SK-N-SH (cell line): ENCODE measurements around the gene MIPOL1. TPM values are rescaled to one million over a fixed set of nuclear protein-coding genes. Genes with fewer than 3 reads are reported as not detected.

Experiments
- CTCF ChIA-PET: fragments of 300-600, 350-600 bp; formaldehyde crosslinking; extraction: SDS; loops from one replicate; lab custom pipeline; 2021; lab: Yijun Ruan, JAX
- POLR2A ChIA-PET: fragments of 350-600 bp; sonication (Branson Sonifier 250); formaldehyde crosslinking; extraction: SDS; loops from one replicate; lab custom pipeline; 2020; ENCODE audit warnings: antibody characterized with exemption, inconsistent platforms; lab: Yijun Ruan, JAX
- DNase-seq: peaks from one replicate; pipeline ENCODE4 v3.0.0; 2012
- H2AFZ ChIP-seq: fragments of 200-600 bp; sonication (generic); 2 replicates; pipeline ENCODE4 v1.8.1; 2016; ENCODE audit warnings: antibody characterized with exemption, mild to moderate bottlenecking, low read depth
- H3F3A ChIP-seq: fragments of 200-600 bp; sonication (generic); replicated peaks from 2 replicates; pipeline ENCODE3; 2016; ENCODE audit warnings: antibody characterized with exemption, mild to moderate bottlenecking; ENCODE audit not compliant: insufficient read depth
- H3K27ac ChIP-seq, 2 experiments: fragments of 200-500 bp in 1 of 2; fragments of 200-600 bp in 1 of 2; sonication (Bioruptor generic) in 1 of 2; sonication (generic), shearing (Covaris generic) in 1 of 2; 2 replicates each; pipeline versions ENCODE4 v1.5.1 to v1.6.1; 2014 to 2016; ENCODE audit warnings: low read depth in 2 of 2, inconsistent platforms in 1 of 2, low read length in 1 of 2, mild to moderate bottlenecking in 1 of 2, mixed read lengths in 1 of 2
- H3K27me3 ChIP-seq: fragments of 200-600 bp; sonication (generic), shearing (Covaris generic); 2 replicates; pipeline ENCODE4 v1.6.1; 2016; ENCODE audit warnings: mixed run types; ENCODE audit not compliant: insufficient read depth
- H3K36me3 ChIP-seq, 2 experiments: fragments of 200-500 bp in 1 of 2; fragments of 200-600 bp in 1 of 2; sonication (Bioruptor generic) in 1 of 2; sonication (generic) in 1 of 2; replicated peaks in 1 of 2; 2 replicates each; pipeline versions ENCODE3 to v1.5.1; 2014 to 2016; ENCODE audit warnings: low read length in 1 of 2, mild to moderate bottlenecking in 1 of 2; ENCODE audit not compliant: insufficient read depth in 2 of 2, control insufficient read depth in 1 of 2
- H3K4me1 ChIP-seq, 2 experiments: fragments of 200-500 bp in 1 of 2; fragments of 200-600 bp in 1 of 2; sonication (Bioruptor generic) in 1 of 2; sonication (generic), shearing (Covaris generic) in 1 of 2; 2 replicates each; pipeline versions ENCODE4 v1.5.1 to v1.6.1; 2014 to 2016; ENCODE audit warnings: low read depth in 1 of 2, low read length in 1 of 2, mixed run types in 1 of 2; ENCODE audit not compliant: insufficient read depth in 2 of 2, control insufficient read depth in 1 of 2
- H3K4me2 ChIP-seq: fragments of 200-600 bp; sonication (generic), shearing (Covaris generic); 2 replicates; pipeline ENCODE4 v1.6.1; 2017; ENCODE audit warnings: mixed run types
- H3K4me3 ChIP-seq, 2 experiments: fragments of 200-500 bp in 1 of 2; fragments of 200-600 bp in 1 of 2; sonication (Bioruptor generic) in 1 of 2; sonication (generic), shearing (Covaris generic) in 1 of 2; 2 replicates each; pipeline versions ENCODE4 v1.5.1 to v1.8.1; 2014 to 2016; ENCODE audit warnings: low read depth in 2 of 2, inconsistent platforms in 1 of 2, low read length in 1 of 2, mild to moderate bottlenecking in 1 of 2, mixed read lengths in 1 of 2, moderate library complexity in 1 of 2
- H3K79me2 ChIP-seq: fragments of 200-600 bp; sonication (generic); 2 replicates; pipeline ENCODE4 v1.8.1; 2017; ENCODE audit warnings: mild to moderate bottlenecking; ENCODE audit not compliant: insufficient read depth
- H3K9ac ChIP-seq: fragments of 200-600 bp; sonication (generic); 2 replicates; pipeline ENCODE4 v1.6.1; 2017; ENCODE audit warnings: mixed run types
- H3K9me2 ChIP-seq: fragments of 200-600 bp; sonication (generic); 2 replicates; pipeline ENCODE4 v1.6.1; 2017; ENCODE audit warnings: mixed run types
- H3K9me3 ChIP-seq: fragments of 200-600 bp; sonication (generic); 2 replicates; pipeline ENCODE4 v1.6.1; 2017; ENCODE audit warnings: mixed run types, mild to moderate bottlenecking, moderate library complexity
- H4K20me1 ChIP-seq: fragments of 200-600 bp; sonication (generic); 2 replicates; pipeline ENCODE4 v1.6.1; 2017; ENCODE audit warnings: mild to moderate bottlenecking, mixed run types; ENCODE audit not compliant: insufficient read depth
- CHD2 ChIP-seq: fragments of 150-350 bp; IDR thresholded peaks from 2 replicates; pipeline ENCODE4 v1.6.1; 2018; ENCODE audit warnings: low read length; ENCODE audit not compliant: partially characterized antibody
- ELF1 ChIP-seq: IDR thresholded peaks from 2 replicates; pipeline ENCODE4 v1.4.0; 2012
- EP300 ChIP-seq, 2 experiments: IDR thresholded peaks; 2 replicates each; pipeline versions ENCODE4 v1.4.0 to v1.6.1; 2012; ENCODE audit warnings: borderline replicate concordance in 1 of 2, low read depth in 1 of 2, low read length in 1 of 2
- FOSL2 ChIP-seq: IDR thresholded peaks from 2 replicates; pipeline ENCODE4 v1.4.0; 2012; ENCODE audit warnings: low read depth, mild to moderate bottlenecking, moderate library complexity, borderline replicate concordance
- FOXJ3 ChIP-seq: sonication (generic); formaldehyde crosslinking; IDR thresholded peaks from 2 replicates; pipeline ENCODE4 v1.5.1; 2020; ENCODE audit warnings: mild to moderate bottlenecking, missing genetic modification reagents
- IRF3 ChIP-seq: fragments of 150-350 bp; IDR thresholded peaks from 2 replicates; pipeline ENCODE4 v1.6.1; 2016; ENCODE audit warnings: mild to moderate bottlenecking, low read depth, low read length
- MAX ChIP-seq: IDR thresholded peaks from 2 replicates; pipeline ENCODE4 v1.4.0; 2012; ENCODE audit warnings: low read depth
- NRF1 ChIP-seq: IDR thresholded peaks from 2 replicates; pipeline ENCODE4 v1.6.1; 2012; ENCODE audit warnings: low read depth, mild to moderate bottlenecking, low read length
- POLR2AphosphoS5 ChIP-seq: IDR thresholded peaks from 2 replicates; pipeline ENCODE4 v1.6.1; 2012; ENCODE audit warnings: low read depth, low read length
- RCOR1 ChIP-seq: fragments of 150-350 bp; IDR thresholded peaks from 2 replicates; pipeline ENCODE4 v1.6.1; 2017; ENCODE audit warnings: antibody characterized with exemption, low read length
- RFX5 ChIP-seq: IDR thresholded peaks from 2 replicates; pipeline ENCODE4 v1.6.1; 2012; ENCODE audit warnings: mild to moderate bottlenecking, improper control_type of control experiment, low read length
- SMC3 ChIP-seq: IDR thresholded peaks from 2 replicates; pipeline ENCODE4 v1.6.1; 2012; ENCODE audit warnings: low read depth, low read length, improper control_type of control experiment
- TCF12 ChIP-seq: IDR thresholded peaks from 2 replicates; pipeline ENCODE4 v1.4.0; 2012
- TEAD4 ChIP-seq: IDR thresholded peaks from 2 replicates; pipeline ENCODE4 v1.4.0; 2012; ENCODE audit warnings: mild to moderate bottlenecking, borderline replicate concordance; ENCODE audit not compliant: insufficient read depth
- USF1 ChIP-seq: IDR thresholded peaks from 2 replicates; pipeline ENCODE4 v1.4.0; 2012; ENCODE audit warnings: low read depth, borderline replicate concordance
- YY1 ChIP-seq: IDR thresholded peaks from 2 replicates; pipeline ENCODE4 v1.4.0; 2012; ENCODE audit warnings: low read depth, mild to moderate bottlenecking
- WGBS: methylation state at CpG from one replicate; pipeline ENCODE4 v1.1.6; 2017; ENCODE audit warnings: low lambda C conversion rate; 5-methylcytosine and 5-hydroxymethylcytosine counted together
- polyA plus RNA-seq, 3 experiments: library from polyadenylated mRNA; depleted of rRNA; stranded (reverse); fragments of >200 nt; gene quantifications; 2 replicates each; pipeline ENCODE4 v1.2.3, GENCODE V29; 2012
- TF ChIP-seq, protein P1 (sequence below): fragments of 150-350 bp; IDR thresholded peaks from 2 replicates; pipeline ENCODE4 v1.6.1; 2017; ENCODE audit warnings: antibody characterized with exemption, low read length, low read depth, borderline replicate concordance
- TF ChIP-seq, protein P2 (sequence below): IDR thresholded peaks from 2 replicates; pipeline ENCODE4 v1.6.1; 2012; ENCODE audit warnings: mild to moderate bottlenecking, low read depth, low read length, moderate library complexity

The MIPOL1 gene
- polyA plus RNA-seq, 1 of the 3 experiments (the other 2 are of a cell fraction) = 0.23 TPM

DNA sequence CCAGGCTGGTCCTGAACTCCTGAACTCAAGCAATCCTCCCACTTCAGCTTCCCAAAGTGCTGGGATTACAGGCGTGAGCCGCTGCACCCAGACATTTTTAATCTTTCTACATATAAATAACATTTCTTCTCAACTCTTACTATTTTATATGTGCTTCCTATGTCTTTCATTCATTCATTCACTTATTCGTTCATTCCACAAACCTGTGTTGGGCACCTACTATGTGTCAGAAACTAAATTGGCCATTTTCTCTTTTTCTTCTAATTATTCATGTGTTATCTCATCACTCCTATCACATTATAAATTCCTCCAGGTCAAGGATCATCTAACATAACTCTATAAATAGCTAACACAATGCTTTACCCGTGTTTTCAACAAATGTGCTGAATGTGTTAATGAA lies 373.7 kb downstream of the MIPOL1 start:
- no peaks in the 10 kb centered on the region for H3K9me3 ChIP-seq
- no peaks in the 10 kb centered on the region for H3F3A ChIP-seq
- POLR2A ChIA-PET = no interaction called here
- H3K4me1 ChIP-seq = no peaks in the 10 kb centered on the region
- H3K27me3 ChIP-seq = no peaks in the 10 kb centered on the region
- WGBS = 21% methylated on average over 4 of the region's 4 CpGs
- CTCF ChIA-PET = no interaction called here
- no peak for DNase-seq
- no peaks in the 10 kb centered on the region for H4K20me1 ChIP-seq
- H3K4me3 ChIP-seq = no peak overlapping the region
- H2AFZ ChIP-seq = no peak overlapping the region
- TF ChIP-seq FOXJ3 (CRISPR knock-in tag) = no peak
- no peak for TF ChIP-seq FOSL2
- no peak for TF ChIP-seq POLR2AphosphoS5
- TF ChIP-seq MAX = no peak
- TF ChIP-seq NRF1 = no peak
- TF ChIP-seq EP300 (IDR thresholded peaks at IDR 0.05; ENCODE audit: borderline replicate concordance in 1 of 2, low read depth in 1 of 2, low read length in 1 of 2) = no peak
- no peak for TF ChIP-seq RCOR1
- no peak for TF ChIP-seq YY1
- H3K79me2 ChIP-seq = no peaks in the 10 kb centered on the region
- no peaks in the 10 kb centered on the region for H3K36me3 ChIP-seq
- H3K27ac ChIP-seq = no peak overlapping the region
- H3K4me2 ChIP-seq = no peak overlapping the region
- no peaks in the 10 kb centered on the region for H3K9me2 ChIP-seq
- H3K9ac ChIP-seq = no peak overlapping the region

- TF ChIP-seq CHD2 (no peak), RCOR1 (no peak), SMC3 (no peak)
- TF ChIP-seq, protein P1, sequence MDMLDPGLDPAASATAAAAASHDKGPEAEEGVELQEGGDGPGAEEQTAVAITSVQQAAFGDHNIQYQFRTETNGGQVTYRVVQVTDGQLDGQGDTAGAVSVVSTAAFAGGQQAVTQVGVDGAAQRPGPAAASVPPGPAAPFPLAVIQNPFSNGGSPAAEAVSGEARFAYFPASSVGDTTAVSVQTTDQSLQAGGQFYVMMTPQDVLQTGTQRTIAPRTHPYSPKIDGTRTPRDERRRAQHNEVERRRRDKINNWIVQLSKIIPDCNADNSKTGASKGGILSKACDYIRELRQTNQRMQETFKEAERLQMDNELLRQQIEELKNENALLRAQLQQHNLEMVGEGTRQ = no peak
- CTCF ChIA-PET = no interaction called here
- WGBS = 26% methylated on average over 2 of the region's 2 CpGs
- Histone ChIP-seq H2AFZ (no peak overlapping the region), H3K27ac (no peak overlapping the region), H3K36me3 (no peaks in the 10 kb centered on the region), H3K9ac (no peak overlapping the region), H3K79me2 (no peaks in the 10 kb centered on the region), H3K4me1 (no peaks in the 10 kb centered on the region), H3K4me3 (no peak overlapping the region), H3K27me3 (no peaks in the 10 kb centered on the region), H3K9me3 (no peaks in the 10 kb centered on the region), H4K20me1 (no peaks in the 10 kb centered on the region), H3K9me2 (no peaks in the 10 kb centered on the region), H3K4me2 (no peak overlapping the region), H3F3A (no peaks in the 10 kb centered on the region)
- POLR2A ChIA-PET = no interaction called here
- no peak for DNase-seq
These were observed 375.6 kb downstream of the MIPOL1 start for GRCh38 chr14:37573356-37573755.

DNA sequence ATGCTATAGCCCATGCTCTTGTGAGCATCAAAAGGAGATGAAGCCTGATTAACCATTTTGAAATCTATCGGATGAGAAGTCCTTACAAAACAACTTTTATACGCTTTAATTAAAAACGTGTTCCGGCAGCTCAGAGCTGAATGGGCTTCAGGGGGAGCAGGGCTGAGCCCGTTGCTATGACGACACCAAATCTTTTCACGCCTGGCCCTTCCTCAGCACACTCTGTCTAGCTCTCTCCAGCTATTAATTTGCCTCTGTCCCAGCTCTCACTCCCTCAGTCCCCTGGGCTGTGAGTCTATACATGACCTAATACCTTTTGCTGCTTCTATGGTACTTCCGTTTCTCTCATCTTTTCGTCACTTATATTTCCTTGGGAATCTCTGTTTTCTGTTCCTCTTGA lies 381.5 kb downstream of the MIPOL1 start:
- no peak overlapping the region for H3K4me3 ChIP-seq
- no peaks in the 10 kb centered on the region for H3K36me3 ChIP-seq
- no peaks in the 10 kb centered on the region for H3K79me2 ChIP-seq
- H3K27ac ChIP-seq = no peak overlapping the region
- no peaks in the 10 kb centered on the region for H3F3A ChIP-seq
- no peaks in the 10 kb centered on the region for H3K9me2 ChIP-seq
- no peak overlapping the region for H3K9ac ChIP-seq
- no peaks in the 10 kb centered on the region for H3K4me1 ChIP-seq
- no peak for DNase-seq
- CTCF ChIA-PET = no interaction called here
- H3K9me3 ChIP-seq = no peaks in the 10 kb centered on the region
- no peak overlapping the region for H3K4me2 ChIP-seq
- no peak overlapping the region for H2AFZ ChIP-seq
- 22% methylated on average over 9 of the region's 9 CpGs for WGBS
- no peaks in the 10 kb centered on the region for H4K20me1 ChIP-seq
- POLR2A ChIA-PET = no interaction called here
- H3K27me3 ChIP-seq = no peaks in the 10 kb centered on the region; the same call in 1 of the 2 replicates
- no peak for TF ChIP-seq TCF12
- TF ChIP-seq IRF3 = no peak
- TF ChIP-seq, protein P2, sequence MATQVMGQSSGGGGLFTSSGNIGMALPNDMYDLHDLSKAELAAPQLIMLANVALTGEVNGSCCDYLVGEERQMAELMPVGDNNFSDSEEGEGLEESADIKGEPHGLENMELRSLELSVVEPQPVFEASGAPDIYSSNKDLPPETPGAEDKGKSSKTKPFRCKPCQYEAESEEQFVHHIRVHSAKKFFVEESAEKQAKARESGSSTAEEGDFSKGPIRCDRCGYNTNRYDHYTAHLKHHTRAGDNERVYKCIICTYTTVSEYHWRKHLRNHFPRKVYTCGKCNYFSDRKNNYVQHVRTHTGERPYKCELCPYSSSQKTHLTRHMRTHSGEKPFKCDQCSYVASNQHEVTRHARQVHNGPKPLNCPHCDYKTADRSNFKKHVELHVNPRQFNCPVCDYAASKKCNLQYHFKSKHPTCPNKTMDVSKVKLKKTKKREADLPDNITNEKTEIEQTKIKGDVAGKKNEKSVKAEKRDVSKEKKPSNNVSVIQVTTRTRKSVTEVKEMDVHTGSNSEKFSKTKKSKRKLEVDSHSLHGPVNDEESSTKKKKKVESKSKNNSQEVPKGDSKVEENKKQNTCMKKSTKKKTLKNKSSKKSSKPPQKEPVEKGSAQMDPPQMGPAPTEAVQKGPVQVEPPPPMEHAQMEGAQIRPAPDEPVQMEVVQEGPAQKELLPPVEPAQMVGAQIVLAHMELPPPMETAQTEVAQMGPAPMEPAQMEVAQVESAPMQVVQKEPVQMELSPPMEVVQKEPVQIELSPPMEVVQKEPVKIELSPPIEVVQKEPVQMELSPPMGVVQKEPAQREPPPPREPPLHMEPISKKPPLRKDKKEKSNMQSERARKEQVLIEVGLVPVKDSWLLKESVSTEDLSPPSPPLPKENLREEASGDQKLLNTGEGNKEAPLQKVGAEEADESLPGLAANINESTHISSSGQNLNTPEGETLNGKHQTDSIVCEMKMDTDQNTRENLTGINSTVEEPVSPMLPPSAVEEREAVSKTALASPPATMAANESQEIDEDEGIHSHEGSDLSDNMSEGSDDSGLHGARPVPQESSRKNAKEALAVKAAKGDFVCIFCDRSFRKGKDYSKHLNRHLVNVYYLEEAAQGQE = no peak
- TF ChIP-seq FOXJ3 (CRISPR knock-in tag) = no peak
- no peak for TF ChIP-seq TEAD4
- TF ChIP-seq RFX5 = no peak
- no peak for TF ChIP-seq CHD2
- no peak for TF ChIP-seq ELF1
- no peak for TF ChIP-seq USF1
